ENCODE measurements around the gene C1orf105. TPM values are rescaled to one million over a fixed set of nuclear protein-coding genes. Genes with fewer than 3 reads are reported as not detected.

The C1orf105 gene
- total and polyA plus RNA-seq, 2 experiments from 2014 or later = 0.23 to 2.2 TPM

DNA sequence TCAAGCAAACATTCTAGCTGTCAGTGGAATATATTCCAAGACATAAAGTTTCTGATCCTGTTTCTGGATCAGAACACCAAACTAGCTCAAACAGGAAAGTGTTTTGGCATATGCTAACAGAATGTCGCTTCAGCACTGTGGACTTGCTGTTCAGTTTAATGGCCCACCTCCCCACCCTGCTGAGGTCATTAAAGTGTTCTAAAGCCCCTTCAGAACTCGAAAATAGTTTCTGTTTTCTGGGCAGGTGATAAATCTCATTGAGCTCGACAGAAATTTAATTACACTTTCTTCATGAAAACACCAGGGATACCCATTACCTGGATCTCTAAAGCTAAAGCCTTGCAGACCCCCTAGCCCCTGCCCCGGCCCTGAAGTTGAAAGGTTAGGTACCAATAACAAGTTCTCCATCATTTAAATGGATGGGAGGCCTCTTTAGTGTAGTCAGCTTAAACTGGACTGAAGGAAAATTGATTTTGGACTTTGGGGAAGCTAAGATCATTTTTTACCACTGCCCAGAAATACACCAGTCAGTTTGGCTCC is 3.9 kb upstream of the C1orf105 start:
- TF ChIP-seq, protein P1, sequence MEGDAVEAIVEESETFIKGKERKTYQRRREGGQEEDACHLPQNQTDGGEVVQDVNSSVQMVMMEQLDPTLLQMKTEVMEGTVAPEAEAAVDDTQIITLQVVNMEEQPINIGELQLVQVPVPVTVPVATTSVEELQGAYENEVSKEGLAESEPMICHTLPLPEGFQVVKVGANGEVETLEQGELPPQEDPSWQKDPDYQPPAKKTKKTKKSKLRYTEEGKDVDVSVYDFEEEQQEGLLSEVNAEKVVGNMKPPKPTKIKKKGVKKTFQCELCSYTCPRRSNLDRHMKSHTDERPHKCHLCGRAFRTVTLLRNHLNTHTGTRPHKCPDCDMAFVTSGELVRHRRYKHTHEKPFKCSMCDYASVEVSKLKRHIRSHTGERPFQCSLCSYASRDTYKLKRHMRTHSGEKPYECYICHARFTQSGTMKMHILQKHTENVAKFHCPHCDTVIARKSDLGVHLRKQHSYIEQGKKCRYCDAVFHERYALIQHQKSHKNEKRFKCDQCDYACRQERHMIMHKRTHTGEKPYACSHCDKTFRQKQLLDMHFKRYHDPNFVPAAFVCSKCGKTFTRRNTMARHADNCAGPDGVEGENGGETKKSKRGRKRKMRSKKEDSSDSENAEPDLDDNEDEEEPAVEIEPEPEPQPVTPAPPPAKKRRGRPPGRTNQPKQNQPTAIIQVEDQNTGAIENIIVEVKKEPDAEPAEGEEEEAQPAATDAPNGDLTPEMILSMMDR (IDR thresholded peaks at IDR 0.05; ENCODE audit: poor library complexity) = no peak
- Histone ChIP-seq H3K4me1 (ENCODE audit: insufficient read depth) (no peaks in the 10 kb centered on the region), H3K79me2 (peaks cover 3% of the 10 kb centered on the region), H3K9me2 (replicated peaks; ENCODE audit: insufficient read depth) (no peaks in the 10 kb centered on the region), H3K4me2 (no peak overlapping the region), H3K27ac (no peak overlapping the region), H3K36me3 (replicated peaks; ENCODE audit: insufficient read depth, low read depth) (no peaks in the 10 kb centered on the region), H3K9me3 (ENCODE audit: low read depth) (no peaks in the 10 kb centered on the region), H3K27me3 (no peaks in the 10 kb centered on the region), H4K20me1 (ENCODE audit: insufficient read depth, poor library complexity, severe bottlenecking) (no peaks in the 10 kb centered on the region), H2AFZ (no peak overlapping the region), H3K4me3 (no peak overlapping the region)
- DNase-seq (ENCODE audit: low spot score) = no peak
- 67% methylated on average over 4 of the region's 4 CpGs for WGBS (ENCODE audit: low lambda C conversion rate, missing lambda C conversion rate)

DNA sequence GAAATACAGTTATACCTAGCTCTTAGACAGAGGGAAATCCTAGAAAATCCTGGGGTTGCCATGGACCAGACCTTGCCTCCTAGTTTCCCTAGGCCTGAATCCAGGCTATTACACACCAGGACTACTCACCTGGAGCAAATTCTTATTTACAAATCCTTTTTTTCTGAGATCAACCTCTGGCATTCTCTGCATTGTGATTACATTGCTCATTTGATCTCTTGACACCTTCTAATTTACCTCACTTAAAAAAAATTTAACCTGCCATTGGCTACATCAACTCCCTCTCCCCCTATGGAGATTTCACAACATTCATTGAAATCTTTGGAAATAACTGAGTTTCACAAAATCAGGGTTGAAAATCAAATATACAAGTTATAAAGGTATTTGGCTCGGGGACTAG is 2.9 kb upstream of the C1orf105 start:
- H4K20me1 ChIP-seq (ENCODE audit: insufficient read depth, poor library complexity, severe bottlenecking) = no peaks in the 10 kb centered on the region
- WGBS (ENCODE audit: low lambda C conversion rate, missing lambda C conversion rate) = 100% methylated on average over 1 of the region's 1 CpG
- H3K27ac ChIP-seq = no peak overlapping the region
- no peaks in the 10 kb centered on the region for H3K9me2 ChIP-seq (replicated peaks; ENCODE audit: insufficient read depth)
- H2AFZ ChIP-seq = no peak overlapping the region
- H3K27me3 ChIP-seq = no peaks in the 10 kb centered on the region
- no peaks in the 10 kb centered on the region for H3K36me3 ChIP-seq (replicated peaks; ENCODE audit: insufficient read depth, low read depth)
- H3K4me3 ChIP-seq = no peak overlapping the region
- H3K79me2 ChIP-seq = peaks cover 3% of the 10 kb centered on the region
- no peaks in the 10 kb centered on the region for H3K4me1 ChIP-seq (ENCODE audit: insufficient read depth)
- H3K4me2 ChIP-seq = no peak overlapping the region
- H3K9me3 ChIP-seq (ENCODE audit: low read depth) = no peaks in the 10 kb centered on the region
- TF ChIP-seq EZH2phosphoT487 (IDR thresholded peaks at IDR 0.05; ENCODE audit: low read depth, severe bottlenecking, unreplicated experiment) (no peak), EZH2 (IDR thresholded peaks at IDR 0.05; ENCODE audit: borderline replicate concordance) (no peak)
- TF ChIP-seq, protein P1 (IDR thresholded peaks at IDR 0.05; ENCODE audit: poor library complexity) = no peak
- DNase-seq (ENCODE audit: low spot score) = no peak

DNA sequence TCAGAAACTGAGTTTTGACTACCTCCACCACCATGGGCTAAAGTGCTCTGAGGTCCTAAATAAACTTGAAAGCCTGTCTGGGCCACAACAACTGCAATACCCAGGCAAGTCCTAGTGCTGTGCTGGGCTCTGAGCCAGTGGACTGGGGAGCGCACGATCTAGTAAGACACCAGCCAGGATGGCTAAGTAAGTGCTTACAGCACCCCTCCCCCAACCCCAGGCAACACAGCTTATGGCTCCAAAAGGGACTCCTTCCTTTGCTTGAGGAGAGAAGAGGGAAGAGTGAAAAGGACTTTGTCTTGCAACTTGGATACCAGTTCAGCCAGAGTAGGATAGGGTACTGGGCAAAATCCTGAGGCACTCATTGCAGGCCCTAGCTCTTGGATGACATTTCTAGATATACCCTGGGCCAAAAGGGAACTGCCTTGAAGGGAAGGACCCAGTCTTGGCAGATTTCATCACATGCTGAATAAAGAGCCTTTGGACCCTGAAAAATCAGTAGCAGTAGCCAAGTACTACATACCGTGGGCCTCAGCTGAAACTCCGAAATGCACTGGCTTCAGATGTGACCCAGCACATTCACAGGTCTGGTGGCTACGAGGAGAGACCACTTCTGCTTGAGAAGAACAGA is 1.6 kb downstream of the C1orf105 start:
- Histone ChIP-seq H3K79me2 (peaks cover 8% of the 10 kb centered on the region), H3K4me3 (no peak overlapping the region), H3K4me2 (no peak overlapping the region), H3K36me3 (replicated peaks; ENCODE audit: insufficient read depth, low read depth) (no peaks in the 10 kb centered on the region), H3K9me2 (replicated peaks; ENCODE audit: insufficient read depth) (no peaks in the 10 kb centered on the region), H4K20me1 (ENCODE audit: insufficient read depth, poor library complexity, severe bottlenecking) (no peaks in the 10 kb centered on the region), H3K4me1 (ENCODE audit: insufficient read depth) (no peaks in the 10 kb centered on the region), H3K27me3 (no peaks in the 10 kb centered on the region), H3K9me3 (ENCODE audit: low read depth) (no peaks in the 10 kb centered on the region), H2AFZ (no peak overlapping the region), H3K27ac (no peak overlapping the region)
- DNase-seq (ENCODE audit: low spot score) = no peak
- WGBS (ENCODE audit: low lambda C conversion rate, missing lambda C conversion rate) = 88% methylated on average over 5 of the region's 5 CpGs
- TF ChIP-seq EZH2 (IDR thresholded peaks at IDR 0.05; ENCODE audit: borderline replicate concordance) = no peak
- TF ChIP-seq EZH2phosphoT487 (IDR thresholded peaks at IDR 0.05; ENCODE audit: low read depth, severe bottlenecking, unreplicated experiment) = no peak
- TF ChIP-seq, protein P1 (IDR thresholded peaks at IDR 0.05; ENCODE audit: poor library complexity) = no peak
